ENCODE data around the gene SPDL1.

SPDL1 gene

DNA sequence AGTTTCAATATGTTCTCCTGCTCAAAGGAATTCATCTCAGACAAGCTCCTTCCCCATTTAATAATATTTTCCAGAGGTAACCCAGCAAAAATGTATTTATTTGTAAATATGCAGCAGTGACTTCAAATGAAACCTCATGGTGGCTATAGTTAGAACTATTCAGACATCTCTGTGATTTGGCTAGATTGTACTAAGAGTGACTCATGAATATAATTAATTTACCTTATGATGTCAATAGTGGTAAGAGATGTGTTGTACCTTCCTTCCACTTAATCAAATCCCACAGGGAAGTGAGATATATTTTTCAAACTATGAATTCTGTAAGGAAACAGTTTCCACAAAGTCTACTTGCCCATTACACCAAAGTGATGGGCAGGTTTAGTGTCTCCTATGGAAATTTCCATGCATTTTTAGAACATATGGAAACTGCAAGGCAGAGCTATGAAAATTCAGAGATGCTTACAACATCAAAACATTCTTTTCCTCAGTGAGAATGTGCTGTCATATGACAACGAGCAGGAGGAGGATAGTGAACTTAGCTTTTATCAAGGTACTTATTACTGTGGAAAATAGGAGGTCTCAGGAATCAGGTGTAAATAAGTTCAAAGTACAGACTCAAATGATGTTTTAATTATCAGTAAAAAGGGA is 34.0 kb upstream of the SPDL1 start:
- Histone ChIP-seq H4K20me1 (no peaks in the 10 kb centered on the region), H3K36me3 (no peaks in the 10 kb centered on the region), H3K27me3 (no peaks in the 10 kb centered on the region), H3K27ac (no peak overlapping the region), H3K9ac (no peak overlapping the region), H3K9me3 (no peaks in the 10 kb centered on the region), H3K4me3 (no peak overlapping the region), H3K4me2 (no peak overlapping the region), H3K4me1 (peaks cover 7% of the 10 kb centered on the region; the same call in 1 of the 2 replicates)
- no peak for TF ChIP-seq Cebpa-rat (IDR thresholded peaks at IDR 0.05)

- no peaks in the 10 kb centered on the region for H3K36me3 ChIP-seq
- no peaks in the 10 kb centered on the region for H3K27me3 ChIP-seq
- no peak overlapping the region for H3K27ac ChIP-seq
- peaks cover 7% of the 10 kb centered on the region; the same call in 1 of the 2 replicates for H3K4me1 ChIP-seq
- H3K4me3 ChIP-seq: no peak overlapping the region
- no peak overlapping the region for H3K9ac ChIP-seq
- no peak overlapping the region for H3K4me2 ChIP-seq
- TF ChIP-seq Cebpa-rat (IDR thresholded peaks at IDR 0.05): no peak
- H3K9me3 ChIP-seq: no peaks in the 10 kb centered on the region
- H4K20me1 ChIP-seq: no peaks in the 10 kb centered on the region
These were observed 33.3 kb upstream of the SPDL1 start for GRCh38 chr5:169550227-169550626.

- Histone ChIP-seq H3K4me3 (no peak overlapping the region), H3K9me3 (no peaks in the 10 kb centered on the region), H3K4me1 (peaks cover 7% of the 10 kb centered on the region; the same call in 1 of the 2 replicates), H3K27ac (no peak overlapping the region), H4K20me1 (no peaks in the 10 kb centered on the region), H3K4me2 (no peak overlapping the region), H3K27me3 (no peaks in the 10 kb centered on the region), H3K9ac (no peak overlapping the region), H3K36me3 (no peaks in the 10 kb centered on the region)
- TF ChIP-seq Cebpa-rat (IDR thresholded peaks at IDR 0.05): no peak
These were observed 32.4 kb upstream of the SPDL1 start for GRCh38 chr5:169551146-169551545.

DNA sequence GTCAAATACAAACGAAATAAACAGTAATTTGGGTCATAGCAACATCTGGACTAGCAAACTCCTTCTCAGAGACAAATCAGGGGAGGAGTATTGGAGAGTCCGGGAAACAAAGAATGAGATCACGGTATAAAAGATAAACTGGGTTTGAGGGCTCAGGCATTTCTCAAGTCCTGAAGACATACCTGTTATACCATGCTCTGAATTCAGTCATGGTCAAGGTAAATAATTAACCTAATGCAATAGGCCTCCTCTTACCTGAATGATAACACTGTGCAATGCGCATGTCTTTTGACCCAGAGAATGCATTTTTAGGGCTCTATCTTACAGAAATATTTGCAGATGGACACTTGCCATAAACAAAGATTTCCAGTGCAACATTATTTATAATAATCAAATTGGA is 31.9 kb upstream of the SPDL1 start:
- Histone ChIP-seq H4K20me1 (no peaks in the 10 kb centered on the region), H3K4me1 (peaks cover 7% of the 10 kb centered on the region; the same call in 1 of the 2 replicates), H3K27ac (no peak overlapping the region), H3K9ac (no peak overlapping the region), H3K9me3 (no peaks in the 10 kb centered on the region), H3K27me3 (no peaks in the 10 kb centered on the region), H3K36me3 (no peaks in the 10 kb centered on the region), H3K4me2 (no peak overlapping the region), H3K4me3 (no peak overlapping the region)
- TF ChIP-seq Cebpa-rat (IDR thresholded peaks at IDR 0.05): no peak

- Histone ChIP-seq H3K27me3 (no peaks in the 10 kb centered on the region), H3K27ac (no peak overlapping the region), H3K9ac (no peak overlapping the region), H3K36me3 (no peaks in the 10 kb centered on the region), H4K20me1 (no peaks in the 10 kb centered on the region), H3K9me3 (no peaks in the 10 kb centered on the region), H3K4me2 (no peak overlapping the region), H3K4me3 (no peak overlapping the region), H3K4me1 (no peaks in the 10 kb centered on the region)
- TF ChIP-seq Cebpa-rat (IDR thresholded peaks at IDR 0.05): no peak
These were observed 29.3 kb upstream of the SPDL1 start for GRCh38 chr5:169554251-169554650.

DNA sequence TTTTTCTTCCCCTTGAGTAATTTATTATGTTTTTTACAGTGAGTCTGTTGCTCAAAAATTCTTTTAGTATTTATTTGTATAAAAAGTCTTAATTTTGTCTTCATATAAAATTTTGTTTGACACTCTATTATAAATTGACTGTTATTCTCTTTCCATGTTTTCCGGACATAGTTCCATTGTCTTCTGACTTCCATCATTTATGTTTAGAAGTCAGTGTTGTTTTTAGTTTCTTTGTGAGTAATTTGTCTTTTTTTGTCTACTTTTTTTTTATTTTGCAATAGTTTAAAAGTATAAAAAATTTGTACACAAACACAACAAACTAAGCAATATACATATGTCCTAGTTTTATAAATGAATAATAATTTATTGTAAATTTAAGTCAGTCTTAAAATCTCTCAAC is 25.7 kb upstream of the SPDL1 start:
- no peaks in the 10 kb centered on the region for H3K4me1 ChIP-seq
- H3K27me3 ChIP-seq: no peaks in the 10 kb centered on the region
- no peak overlapping the region for H3K4me3 ChIP-seq
- H4K20me1 ChIP-seq: no peaks in the 10 kb centered on the region
- H3K9ac ChIP-seq: no peak overlapping the region
- TF ChIP-seq Cebpa-rat (IDR thresholded peaks at IDR 0.05): no peak
- no peak overlapping the region for H3K27ac ChIP-seq
- no peaks in the 10 kb centered on the region for H3K36me3 ChIP-seq
- no peak overlapping the region for H3K4me2 ChIP-seq
- H3K9me3 ChIP-seq: no peaks in the 10 kb centered on the region

DNA sequence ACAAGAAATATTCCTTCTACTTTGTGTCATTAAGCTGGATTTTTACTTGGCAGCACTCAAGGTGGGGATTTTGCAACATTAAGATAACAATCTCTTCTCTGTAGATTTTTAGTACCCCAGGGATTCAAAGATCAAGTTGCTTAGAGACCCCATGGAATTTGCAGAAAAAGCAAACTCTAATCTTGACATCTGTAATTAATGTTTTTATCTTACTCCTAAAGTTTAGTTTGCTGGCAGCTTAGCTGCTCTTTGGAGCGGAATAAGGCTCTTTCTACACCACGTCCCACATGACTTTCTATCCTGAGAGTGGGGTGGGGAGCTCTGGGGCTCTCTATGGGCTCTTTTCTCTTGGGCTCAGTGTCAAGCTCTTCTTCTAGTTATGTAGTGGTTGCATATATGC is 21.7 kb upstream of the SPDL1 start:
- Histone ChIP-seq H3K27ac (no peak overlapping the region), H3K9me3 (no peaks in the 10 kb centered on the region), H3K4me3 (no peak overlapping the region), H3K9ac (no peak overlapping the region), H3K36me3 (no peaks in the 10 kb centered on the region), H3K27me3 (no peaks in the 10 kb centered on the region), H3K4me2 (no peak overlapping the region), H4K20me1 (no peaks in the 10 kb centered on the region), H3K4me1 (no peaks in the 10 kb centered on the region)
- no peak for TF ChIP-seq Cebpa-rat (IDR thresholded peaks at IDR 0.05)

DNA sequence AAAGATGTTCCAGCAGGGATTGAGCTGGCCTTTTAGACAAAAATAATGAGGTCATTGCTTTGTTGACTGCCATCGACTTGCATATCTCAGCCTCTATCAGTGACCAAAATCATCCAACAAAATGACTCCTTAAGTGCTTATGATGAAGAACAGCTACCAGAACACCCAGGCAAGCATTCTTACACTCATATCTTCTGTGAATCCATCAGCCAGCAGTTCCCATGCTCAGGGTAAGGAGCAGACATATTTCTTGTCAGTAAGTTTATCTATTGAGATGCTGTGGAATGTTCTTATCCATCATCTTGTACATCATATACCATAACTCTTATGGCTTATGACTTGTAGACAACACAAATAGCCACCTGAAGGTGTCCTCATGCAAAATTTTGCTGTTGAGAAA is 20.2 kb upstream of the SPDL1 start:
- no peak overlapping the region for H3K9ac ChIP-seq
- no peaks in the 10 kb centered on the region for H3K4me1 ChIP-seq
- H3K4me2 ChIP-seq: no peak overlapping the region
- H4K20me1 ChIP-seq: no peaks in the 10 kb centered on the region
- H3K36me3 ChIP-seq: no peaks in the 10 kb centered on the region
- TF ChIP-seq Cebpa-rat (IDR thresholded peaks at IDR 0.05): no peak
- no peak overlapping the region for H3K27ac ChIP-seq
- H3K27me3 ChIP-seq: no peaks in the 10 kb centered on the region
- H3K4me3 ChIP-seq: no peak overlapping the region
- no peaks in the 10 kb centered on the region for H3K9me3 ChIP-seq

DNA sequence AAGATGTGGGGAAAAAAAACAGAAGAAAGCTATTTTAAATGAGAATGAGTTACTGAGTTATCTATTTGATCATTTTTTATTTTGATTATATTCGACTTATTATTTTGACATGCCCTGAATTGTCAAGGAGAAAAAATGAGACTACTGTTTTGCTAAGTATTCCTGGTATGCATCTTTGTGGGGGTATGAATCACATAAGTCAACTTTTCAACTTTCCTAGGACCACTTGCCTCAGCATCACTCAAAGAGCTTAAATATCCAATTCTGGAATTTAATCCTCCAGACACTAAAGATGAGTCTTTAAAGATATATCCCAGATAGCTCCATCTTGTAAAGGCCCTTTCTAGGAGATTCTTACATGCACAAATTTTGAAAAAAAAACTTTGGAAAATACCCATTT is 17.4 kb upstream of the SPDL1 start:
- no peak overlapping the region for H3K4me2 ChIP-seq
- TF ChIP-seq Cebpa-rat (IDR thresholded peaks at IDR 0.05): no peak

DNA sequence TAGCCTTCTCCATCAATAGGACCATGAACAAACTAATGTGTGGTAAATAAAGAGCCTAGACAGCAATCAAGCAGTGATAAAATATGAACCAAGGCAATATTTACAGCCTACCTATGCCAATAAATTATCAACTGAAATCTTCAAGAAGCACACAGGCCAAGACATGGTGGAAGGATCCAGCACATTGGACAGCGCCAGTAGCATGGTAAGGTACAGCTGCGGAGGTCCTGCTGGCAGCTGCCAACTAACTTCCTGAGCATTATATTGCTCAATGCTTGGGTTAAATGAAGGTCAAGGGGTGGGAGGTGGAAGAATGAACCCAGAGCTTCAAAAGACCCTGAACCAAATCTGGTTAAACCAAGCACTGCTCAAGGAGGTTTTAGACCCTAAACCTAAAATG is 16.5 kb upstream of the SPDL1 start:
- 0 out of 2 replicates have a peak, but pooled peaks have one; percentile 57 for TF ChIP-seq Cebpa-rat (IDR thresholded peaks at IDR 0.05)
- Histone ChIP-seq H3K9me3 (no peaks in the 10 kb centered on the region), H3K27me3 (no peaks in the 10 kb centered on the region), H3K4me3 (no peak overlapping the region), H3K36me3 (no peaks in the 10 kb centered on the region), H3K4me2 (no peak overlapping the region), H3K27ac (no peak overlapping the region), H4K20me1 (no peaks in the 10 kb centered on the region), H3K9ac (no peak overlapping the region), H3K4me1 (no peaks in the 10 kb centered on the region)

More for the DNA sequence above, 17.4 kb upstream of the SPDL1 start:
- no peak overlapping the region for H3K27ac ChIP-seq
- no peak overlapping the region for H3K9ac ChIP-seq
- no peaks in the 10 kb centered on the region for H3K27me3 ChIP-seq
- H3K9me3 ChIP-seq: no peaks in the 10 kb centered on the region
- no peak overlapping the region for H3K4me3 ChIP-seq
- no peaks in the 10 kb centered on the region for H3K36me3 ChIP-seq
- no peaks in the 10 kb centered on the region for H3K4me1 ChIP-seq
- no peaks in the 10 kb centered on the region for H4K20me1 ChIP-seq

DNA sequence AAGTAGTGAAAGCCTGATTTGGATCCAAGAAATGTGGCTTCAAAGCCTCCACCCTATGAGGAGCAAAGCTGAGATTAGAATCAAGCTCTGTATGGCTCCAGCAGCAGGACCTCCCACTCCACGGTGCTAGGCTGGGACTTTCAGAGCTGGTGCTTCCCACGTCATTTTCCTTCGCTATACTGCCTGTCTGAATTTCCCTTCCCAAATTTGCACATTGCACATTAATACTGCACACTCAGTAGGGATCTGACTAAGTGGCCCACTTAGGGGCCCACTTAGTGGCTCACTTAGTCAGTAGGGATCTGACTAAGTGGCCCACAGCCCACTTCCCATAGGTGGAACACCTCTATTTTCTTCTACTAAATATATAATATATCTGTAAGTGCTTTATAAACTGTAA is 14.1 kb upstream of the SPDL1 start:
- no peak for TF ChIP-seq Cebpa-rat (IDR thresholded peaks at IDR 0.05)
- no peak overlapping the region for H3K27ac ChIP-seq
- no peaks in the 10 kb centered on the region for H3K27me3 ChIP-seq
- no peak overlapping the region for H3K4me2 ChIP-seq
- no peaks in the 10 kb centered on the region for H3K4me1 ChIP-seq
- H3K4me3 ChIP-seq: no peak overlapping the region
- no peaks in the 10 kb centered on the region for H4K20me1 ChIP-seq
- H3K36me3 ChIP-seq: no peaks in the 10 kb centered on the region
- H3K9ac ChIP-seq: no peak overlapping the region
- H3K9me3 ChIP-seq: no peaks in the 10 kb centered on the region

Measured in BLaER1 (cell line).